SKM-1 treated with dmso at 0.1 percent for 144 hours (cell line): ENCODE data around the gene SPATA18.
A peak's percentile ranks its signal among the peaks of the same experiment; 100 is the strongest.

Experiments used
- DNase-seq: peaks from one replicate; lab custom pipeline; 2025; ENCODE audit not compliant: unreplicated experiment; lab: John Stamatoyannopoulos, UW

The SPATA18 gene

DNA sequence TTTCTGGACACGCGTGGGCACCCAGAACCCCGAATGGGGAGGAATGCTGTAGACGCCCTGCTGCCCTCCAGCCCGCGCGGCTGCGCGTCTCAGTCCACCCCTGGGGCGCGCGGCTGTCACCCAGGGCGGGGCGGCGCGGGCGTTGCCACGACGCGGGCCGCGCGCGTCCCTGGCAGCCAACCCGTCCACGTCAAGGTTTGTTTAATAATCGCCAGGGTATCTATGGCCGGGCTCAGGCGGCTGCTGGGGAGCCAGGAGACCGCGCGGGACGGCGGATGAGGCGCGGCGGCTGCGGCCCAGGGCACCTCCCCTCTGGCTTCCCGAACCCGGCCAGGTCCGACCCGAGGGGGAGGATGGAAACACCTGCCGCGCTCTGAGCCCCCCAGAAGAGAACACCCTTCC is at the start of gene SPATA18:
Gene SPATA18 (plus strand): TSS at position 92 of the 402 bp plus-strand sequence. CDS start 401 bp downstream, outside the sequence.
- no peak for DNase-seq

- DNase-seq = no peak
These were observed 49.5 kb upstream of the SPATA18 start for GRCh38 chr4:52001616-52002015.

DNA sequence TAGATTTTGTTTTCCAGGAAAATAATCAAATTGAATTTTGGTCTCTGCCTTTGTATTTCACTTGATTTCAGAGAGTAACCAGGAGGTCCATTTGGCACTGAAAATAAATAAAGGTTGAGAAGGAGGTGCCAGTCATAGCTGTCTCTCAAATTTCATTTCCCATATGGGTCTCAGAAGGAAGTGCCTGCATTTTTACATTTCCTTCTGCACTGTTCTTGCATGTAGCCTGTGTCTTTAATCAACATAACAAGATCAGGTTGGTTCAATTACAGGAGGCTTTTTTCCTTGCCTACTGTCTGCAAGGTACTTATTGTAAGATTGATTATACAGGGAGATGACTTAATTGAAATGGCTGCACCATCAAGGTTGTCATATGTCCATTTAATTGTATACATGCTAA is 46.7 kb upstream of the SPATA18 start:
- no peak for DNase-seq

DNA sequence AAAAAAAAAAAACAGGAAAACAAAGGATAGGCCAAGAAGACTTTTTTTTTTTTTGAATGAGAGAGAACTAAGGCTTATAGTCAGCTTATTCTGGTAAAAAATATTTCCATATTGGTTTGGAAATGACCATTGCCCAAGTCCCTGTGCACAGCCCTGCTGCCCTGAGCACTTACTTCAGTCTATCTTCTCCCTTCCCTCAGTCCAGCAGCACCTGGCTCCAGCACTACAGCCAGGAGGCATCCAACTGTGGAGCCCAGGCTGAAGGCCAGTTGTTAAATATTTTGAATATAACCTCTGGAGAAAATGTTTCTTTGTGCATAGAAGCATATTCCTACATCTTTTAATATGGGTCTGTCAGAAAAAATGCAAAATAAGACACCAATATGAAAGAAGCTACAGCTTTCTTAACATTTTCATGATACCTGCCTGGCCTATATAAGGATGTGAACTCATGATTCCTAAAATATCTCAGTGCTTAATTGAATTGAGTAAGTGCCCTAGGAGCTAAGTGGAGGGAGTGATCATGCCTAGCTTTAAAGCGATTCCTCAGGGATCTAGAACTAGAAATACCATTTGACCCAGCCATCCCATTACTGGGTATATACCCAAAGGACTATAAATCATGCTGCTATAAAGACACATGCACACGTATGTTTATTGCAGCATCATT is 45.4 kb upstream of the SPATA18 start:
- no peak for DNase-seq

DNA sequence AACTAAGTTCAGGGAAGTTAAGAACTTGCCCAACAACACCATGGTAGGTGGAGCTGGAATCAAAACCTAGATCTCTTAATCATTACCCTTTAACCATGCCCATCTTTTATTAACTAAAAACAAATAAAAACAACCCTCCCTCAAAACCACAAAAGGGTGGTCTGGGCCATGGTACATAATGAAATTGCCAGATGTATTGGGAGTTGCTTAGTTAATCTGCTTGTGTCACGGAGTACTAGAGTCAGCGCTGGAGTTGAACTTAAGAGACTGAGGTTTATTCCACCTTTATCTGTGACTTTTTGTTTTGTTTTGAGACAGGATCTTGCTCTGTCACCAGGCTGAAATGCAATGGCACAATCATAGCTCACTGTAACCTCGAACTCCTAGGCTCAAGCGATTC is 44.2 kb upstream of the SPATA18 start:
- DNase-seq = no peak

- no peak for DNase-seq
These were observed 40.1 kb upstream of the SPATA18 start for GRCh38 chr4:52010986-52011385.

DNA sequence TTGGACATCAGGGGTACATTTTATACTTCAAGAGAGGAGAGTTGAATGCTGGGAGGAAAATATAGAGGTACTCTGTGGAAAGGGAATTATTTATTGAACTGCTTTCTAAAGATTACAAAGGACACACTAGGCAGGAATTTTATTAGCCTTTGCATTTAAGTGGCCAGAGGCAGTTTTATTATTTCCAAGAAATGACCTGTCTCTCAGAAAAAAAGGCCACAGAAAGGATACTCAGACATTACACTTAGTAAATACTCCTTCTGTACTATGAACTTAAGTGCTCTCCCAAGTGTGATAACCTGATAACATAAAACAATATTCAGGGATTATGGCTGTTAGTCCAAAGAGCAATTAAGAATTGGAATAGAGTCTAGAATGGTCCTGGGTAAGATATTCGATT is 38.5 kb upstream of the SPATA18 start:
- DNase-seq = no peak

DNA sequence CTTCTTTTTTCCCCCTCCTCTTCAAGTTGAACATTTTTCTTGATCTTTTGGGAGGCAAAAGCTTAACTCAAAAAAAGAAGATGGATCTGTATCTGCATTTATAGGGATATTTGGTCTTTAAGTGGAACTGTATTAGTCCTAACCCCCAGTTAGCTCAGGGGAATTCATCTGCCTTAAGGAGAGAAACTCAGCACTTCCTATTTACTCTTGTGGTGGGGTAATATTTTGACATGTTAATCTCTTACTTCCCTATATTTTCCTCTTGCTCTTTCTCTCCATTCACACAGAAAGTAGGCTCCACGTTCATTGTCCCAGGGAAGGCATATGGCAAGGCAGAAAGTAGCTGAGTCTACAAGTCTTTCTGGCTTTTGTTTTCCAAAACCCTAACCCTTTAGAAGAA is 36.2 kb upstream of the SPATA18 start:
- peak; percentile 68 for DNase-seq

- DNase-seq = no peak
These were observed 35.7 kb upstream of the SPATA18 start for GRCh38 chr4:52015366-52015765.

DNA sequence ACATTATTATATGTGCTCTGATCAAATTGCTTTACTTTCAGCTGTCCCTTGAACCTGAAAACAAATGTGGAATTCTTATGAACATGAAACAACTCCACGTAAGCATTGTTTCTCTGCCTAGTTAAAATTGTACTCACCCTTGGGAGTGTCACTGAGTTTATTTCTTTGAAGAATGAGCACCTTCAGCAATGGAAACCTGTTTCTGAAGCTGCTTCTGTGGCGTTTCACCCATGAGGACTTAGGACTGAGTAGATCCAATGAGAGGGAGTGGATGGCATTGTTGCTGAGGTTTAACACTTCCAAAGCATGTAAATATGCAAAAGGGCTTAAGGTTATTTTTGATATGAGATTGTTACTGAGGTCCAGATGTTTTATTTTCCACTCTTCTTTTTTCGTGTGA is 34.1 kb upstream of the SPATA18 start:
- DNase-seq = no peak

GRCh38 chr4:52017814-52018213 is 33.3 kb upstream of the SPATA18 start:
- DNase-seq = no peak

GRCh38 chr4:52019936-52020657 is 31.0 kb upstream of the SPATA18 start, which contains the start of gene LRRC66:
TSS of gene LRRC66 (minus strand) at chr4:52020363. CDS start at chr4:52017613, 2,750 bp downstream.
- no peak for DNase-seq

DNA sequence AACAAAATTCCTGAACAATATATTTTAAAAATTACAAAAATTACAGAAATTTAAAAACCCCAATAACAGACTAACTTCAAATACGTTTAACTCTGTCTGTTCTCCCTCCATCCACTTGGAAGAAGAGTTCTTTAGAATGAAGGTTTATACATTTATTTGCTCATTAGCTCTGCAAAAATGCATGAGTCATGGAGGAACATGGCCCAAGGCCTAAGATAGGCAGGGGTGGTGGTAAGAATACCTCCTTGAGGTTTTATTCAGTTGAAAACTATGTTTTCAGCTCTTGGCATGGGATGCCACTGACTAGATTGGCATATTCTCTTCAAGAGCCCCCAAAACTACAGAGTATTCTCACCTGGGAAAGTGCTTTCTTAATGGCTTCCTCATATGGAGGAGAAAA is 22.1 kb upstream of the SPATA18 start:
- no peak for DNase-seq

- peak; percentile 68 for DNase-seq
These were observed 19.1 kb upstream of the SPATA18 start for GRCh38 chr4:52032005-52032404.

DNA sequence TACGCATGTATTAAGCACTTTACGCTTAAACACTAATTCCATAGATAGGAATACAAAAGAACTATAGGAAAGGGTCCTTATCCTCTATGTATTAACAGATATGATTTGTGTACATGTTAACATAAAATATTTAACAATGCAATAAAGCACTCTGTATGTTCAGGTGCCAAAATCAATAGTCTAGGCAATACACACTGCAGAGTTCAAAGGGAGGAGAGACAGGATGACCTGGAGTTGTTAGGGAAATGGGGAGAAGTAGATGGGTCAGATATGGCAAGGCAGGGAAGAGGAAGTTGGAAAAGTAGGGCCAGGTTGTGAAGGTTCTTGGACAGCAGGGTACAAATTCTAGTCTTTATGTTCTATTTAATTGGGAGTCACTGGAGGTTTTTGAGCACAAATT is 15.9 kb upstream of the SPATA18 start:
- no peak for DNase-seq

DNA sequence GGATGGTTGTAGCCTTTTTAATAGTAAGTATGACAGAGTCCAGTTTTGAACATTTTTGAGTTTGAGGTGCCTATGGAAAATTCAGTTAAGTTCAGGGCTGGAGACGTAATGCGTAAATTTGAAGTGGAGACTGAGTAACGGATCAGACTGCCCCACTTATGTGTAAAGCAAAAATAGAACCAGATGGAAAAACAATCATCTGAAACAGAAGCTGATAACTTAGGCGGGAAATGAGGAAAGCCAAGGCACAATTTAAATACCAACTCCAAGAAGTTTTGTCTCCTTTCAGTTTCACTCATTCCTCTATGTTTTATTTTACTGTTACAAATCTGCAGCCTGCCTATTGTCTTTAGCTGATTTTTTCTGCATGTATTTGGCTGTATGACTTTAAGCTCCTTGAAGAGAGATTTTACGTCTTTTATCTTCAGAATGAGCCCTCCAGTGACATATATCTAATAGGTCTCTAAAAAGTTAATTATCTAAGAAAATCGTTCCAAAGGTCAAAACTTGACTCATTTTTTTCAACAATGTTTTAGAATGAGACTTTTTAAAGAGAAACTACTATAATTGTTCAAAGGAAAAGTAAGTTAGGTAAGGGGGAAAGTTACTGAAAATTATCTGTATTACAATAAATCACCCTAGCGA is 14.1 kb upstream of the SPATA18 start:
- DNase-seq = no peak

DNA sequence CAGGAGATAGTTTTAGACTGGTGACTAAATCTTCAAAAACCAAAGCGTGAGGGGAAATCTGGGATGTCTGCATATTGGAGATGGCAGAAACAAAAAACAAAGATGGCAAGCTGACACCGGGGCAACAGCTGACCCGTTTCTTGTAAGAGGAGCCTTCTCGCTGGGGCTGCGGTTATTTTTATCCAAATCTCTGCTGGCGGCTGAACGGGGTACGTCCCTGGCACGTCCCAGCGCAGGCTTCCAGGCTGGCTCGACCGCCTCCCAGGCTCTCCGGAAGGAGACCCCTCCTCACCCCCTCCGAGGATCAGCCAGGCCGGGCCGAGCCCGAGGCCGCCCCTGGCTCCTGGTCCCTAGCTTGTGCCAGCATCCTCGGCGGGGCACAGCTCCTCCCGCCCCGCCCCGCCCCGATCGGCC is 13.4 kb upstream of the SPATA18 start:
- no peak for DNase-seq

DNA sequence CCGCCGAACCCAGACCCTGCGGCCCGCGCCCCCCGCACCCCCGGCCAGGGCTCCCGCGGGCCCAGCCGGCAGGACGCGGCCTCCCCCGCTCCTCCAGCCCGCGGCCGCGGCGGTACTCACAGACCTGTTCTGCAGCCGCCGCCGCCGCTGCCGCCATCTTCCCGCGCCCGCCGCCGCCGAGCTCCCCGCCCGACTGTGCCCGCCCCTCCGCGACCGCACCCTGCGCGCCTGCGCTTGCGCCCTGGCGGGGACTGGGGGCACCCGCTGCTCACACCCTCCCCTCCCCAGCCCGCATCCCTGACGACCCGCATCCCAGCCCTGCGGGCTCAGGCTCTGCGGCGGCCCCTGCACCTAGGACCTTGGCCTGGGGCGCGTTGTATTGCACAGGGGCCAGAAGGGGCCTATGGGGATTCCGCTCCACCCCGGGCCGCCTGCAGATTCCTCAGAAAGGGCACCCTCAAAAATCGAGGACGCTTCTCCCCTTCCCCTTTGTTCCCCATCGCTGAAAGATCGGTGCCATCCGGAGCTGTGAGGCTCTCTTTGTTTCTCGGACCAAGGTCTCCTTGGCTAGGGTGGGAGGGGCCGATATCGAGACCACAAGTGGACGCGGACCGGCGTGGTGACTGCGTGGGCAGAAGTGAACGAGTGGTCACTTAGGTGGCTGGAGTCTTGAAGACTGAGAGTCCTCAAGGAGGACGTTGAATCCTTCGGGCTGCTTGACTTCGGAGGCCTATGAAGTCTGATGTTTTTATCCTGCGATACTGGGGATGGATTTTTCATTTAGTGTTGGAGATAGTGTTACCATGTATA is 12.8 kb upstream of the SPATA18 start, which contains the start of gene SGCB:
Gene SGCB (minus strand): TSS at position 197 of the 810 bp plus-strand sequence. CDS start 40 bp downstream, at position 157.
- peak; percentile 42 for DNase-seq

- DNase-seq = no peak
These were observed 6.1 kb upstream of the SPATA18 start for GRCh38 chr4:52045028-52045427.

DNA sequence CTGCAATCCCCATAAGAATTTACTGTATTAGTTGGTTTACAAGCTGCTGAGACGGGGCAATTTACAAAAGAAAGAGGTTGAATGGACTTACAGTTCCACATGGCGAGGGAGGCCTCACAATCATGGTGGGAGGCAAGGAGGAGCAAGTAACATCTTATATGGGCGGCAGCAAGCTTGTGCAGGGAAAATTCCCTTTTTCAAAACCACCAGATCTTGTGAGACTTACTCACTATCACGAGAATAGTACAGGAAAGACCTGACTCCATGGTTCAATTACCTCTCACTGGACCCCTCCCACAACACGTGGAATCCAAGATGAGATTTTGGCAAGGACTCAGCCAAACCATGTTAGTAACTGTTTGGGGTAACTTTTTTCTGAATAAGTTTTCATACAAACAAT is 1.8 kb upstream of the SPATA18 start:
- no peak for DNase-seq
